Suprapubic skin (tissue), 3 donors: ENCODE data around the gene TGFBI.

Experiments
- POLR2A ChIP-seq, 2 donors: fragments of 450-650 bp; IDR thresholded peaks; one replicate each; pipeline ENCODE4 v1.6.1; 2017; ENCODE audit warnings: antibody characterized with exemption in 2 of 2, mild to moderate bottlenecking in 2 of 2, moderate library complexity in 2 of 2
- TF ChIP-seq, protein P1 (sequence below), 2 donors: fragments of 200-600 bp in 1 of 2; fragments of 450-650 bp in 1 of 2; sonication (generic) in 1 of 2; IDR thresholded peaks; one replicate each; pipeline ENCODE4 v1.5.1; 2016 to 2019; ENCODE audit warnings: antibody characterized with exemption in 2 of 2, mild to moderate bottlenecking in 1 of 2, moderate library complexity in 1 of 2

- TF ChIP-seq, protein P1, sequence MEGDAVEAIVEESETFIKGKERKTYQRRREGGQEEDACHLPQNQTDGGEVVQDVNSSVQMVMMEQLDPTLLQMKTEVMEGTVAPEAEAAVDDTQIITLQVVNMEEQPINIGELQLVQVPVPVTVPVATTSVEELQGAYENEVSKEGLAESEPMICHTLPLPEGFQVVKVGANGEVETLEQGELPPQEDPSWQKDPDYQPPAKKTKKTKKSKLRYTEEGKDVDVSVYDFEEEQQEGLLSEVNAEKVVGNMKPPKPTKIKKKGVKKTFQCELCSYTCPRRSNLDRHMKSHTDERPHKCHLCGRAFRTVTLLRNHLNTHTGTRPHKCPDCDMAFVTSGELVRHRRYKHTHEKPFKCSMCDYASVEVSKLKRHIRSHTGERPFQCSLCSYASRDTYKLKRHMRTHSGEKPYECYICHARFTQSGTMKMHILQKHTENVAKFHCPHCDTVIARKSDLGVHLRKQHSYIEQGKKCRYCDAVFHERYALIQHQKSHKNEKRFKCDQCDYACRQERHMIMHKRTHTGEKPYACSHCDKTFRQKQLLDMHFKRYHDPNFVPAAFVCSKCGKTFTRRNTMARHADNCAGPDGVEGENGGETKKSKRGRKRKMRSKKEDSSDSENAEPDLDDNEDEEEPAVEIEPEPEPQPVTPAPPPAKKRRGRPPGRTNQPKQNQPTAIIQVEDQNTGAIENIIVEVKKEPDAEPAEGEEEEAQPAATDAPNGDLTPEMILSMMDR (IDR thresholded peaks at IDR 0.05) = no peak
- TF ChIP-seq POLR2A (IDR thresholded peaks at IDR 0.05) = no peak
These were observed 33.0 kb downstream of the TGFBI start for GRCh38 chr5:136061630-136062365.
